H9 (cell line): ENCODE data around the gene RPRD1A. TPM values are rescaled to one million over a fixed set of nuclear protein-coding genes. Genes with fewer than 3 reads are reported as not detected.
"Not testable (repeated sequence)": the region's sequence is repeated elsewhere in the genome, so short reads cannot be mapped to it uniquely, and the experiment has no call there.

Experiments
- DNase-seq: peaks from one replicate; pipeline ENCODE4 v3.0.0-alpha.2; 2017
- H2AFZ ChIP-seq: one replicate; pipeline ENCODE4 v1.6.1; 2013; ENCODE audit warnings: mild to moderate bottlenecking, low read length, control low read depth, moderate library complexity
- H2AK5ac ChIP-seq: 2 replicates; pipeline ENCODE4 v1.6.1; 2013; ENCODE audit warnings: low read length, control low read depth, mixed read lengths; ENCODE audit not compliant: insufficient read length
- H2BK120ac ChIP-seq: one replicate; pipeline ENCODE4 v1.6.1; 2013; ENCODE audit warnings: low read depth, mild to moderate bottlenecking, low read length, control low read depth, inconsistent platforms; ENCODE audit not compliant: poor library complexity, severe bottlenecking
- H2BK12ac ChIP-seq: 2 replicates; pipeline ENCODE4 v1.6.1; 2013; ENCODE audit warnings: low read length, control low read depth, mixed read lengths, low read depth; ENCODE audit not compliant: insufficient read length
- H2BK15ac ChIP-seq: 2 replicates; pipeline ENCODE4 v1.6.1; 2013; ENCODE audit warnings: low read depth, low read length, control low read depth
- H2BK20ac ChIP-seq: one replicate; pipeline ENCODE4 v1.6.1; 2013; ENCODE audit warnings: low read depth, mild to moderate bottlenecking, low read length, control low read depth, inconsistent platforms; ENCODE audit not compliant: poor library complexity, severe bottlenecking
- H2BK5ac ChIP-seq: 2 replicates; pipeline ENCODE4 v1.6.1; 2013; ENCODE audit warnings: low read length, control low read depth, mixed read lengths; ENCODE audit not compliant: insufficient read length
- H3K14ac ChIP-seq: 2 replicates; pipeline ENCODE4 v1.6.1; 2013; ENCODE audit warnings: low read length, control low read depth; ENCODE audit not compliant: insufficient read depth
- H3K18ac ChIP-seq: 2 replicates; pipeline ENCODE4 v1.6.1; 2013; ENCODE audit warnings: low read depth, mild to moderate bottlenecking, mixed read lengths, low read length, control low read depth; ENCODE audit not compliant: insufficient read length
- H3K23ac ChIP-seq: 2 replicates; pipeline ENCODE4 v1.6.1; 2013; ENCODE audit warnings: low read length, control low read depth, mixed read lengths, low read depth; ENCODE audit not compliant: insufficient read length
- H3K23me2 ChIP-seq: 2 replicates; pipeline ENCODE4 v1.6.1; 2013; ENCODE audit warnings: low read depth, mild to moderate bottlenecking, mixed read lengths, low read length, control low read depth; ENCODE audit not compliant: insufficient read length, poor library complexity, severe bottlenecking
- H3K27ac ChIP-seq: 2 replicates; pipeline ENCODE4 v1.5.1; 2013; ENCODE audit warnings: low read length, control low read depth, mixed read lengths, low read depth; ENCODE audit not compliant: insufficient read length
- H3K27me3 ChIP-seq: 2 replicates; pipeline ENCODE4 v1.6.1; 2013; ENCODE audit warnings: low read length, control low read depth, inconsistent platforms; ENCODE audit not compliant: insufficient read depth
- H3K4ac ChIP-seq: 2 replicates; pipeline ENCODE4 v1.6.1; 2013; ENCODE audit warnings: low read depth, mild to moderate bottlenecking, control low read depth, inconsistent platforms, low read length, moderate library complexity
- H3K4me1 ChIP-seq: 2 replicates; pipeline ENCODE4 v1.6.1; 2013; ENCODE audit warnings: low read length, control low read depth, inconsistent platforms; ENCODE audit not compliant: insufficient read depth
- H3K4me2 ChIP-seq: 2 replicates; pipeline ENCODE4 v1.6.1; 2013; ENCODE audit warnings: low read length, control low read depth, mixed read lengths; ENCODE audit not compliant: insufficient read length, insufficient read depth
- H3K56ac ChIP-seq: 2 replicates; pipeline ENCODE4 v1.6.1; 2013; ENCODE audit warnings: low read depth, mild to moderate bottlenecking, mixed read lengths, low read length, control low read depth; ENCODE audit not compliant: insufficient read length
- H3K79me1 ChIP-seq: 2 replicates; pipeline ENCODE4 v1.6.1; 2013; ENCODE audit warnings: low read depth, mild to moderate bottlenecking, moderate library complexity, low read length, control low read depth, inconsistent platforms; ENCODE audit not compliant: insufficient read depth, poor library complexity, severe bottlenecking
- H3K79me2 ChIP-seq: 2 replicates; pipeline ENCODE4 v1.6.1; 2013; ENCODE audit warnings: low read length, control low read depth, inconsistent platforms; ENCODE audit not compliant: insufficient read depth
- H3K9ac ChIP-seq: 2 replicates; pipeline ENCODE4 v1.6.1; 2013; ENCODE audit warnings: low read length, control low read depth, mixed read lengths; ENCODE audit not compliant: insufficient read length; ENCODE audit errors: extremely low read depth
- H3K9me3 ChIP-seq: one replicate; pipeline ENCODE4 v1.6.1; 2013; ENCODE audit warnings: low read depth, low read length, inconsistent platforms; ENCODE audit not compliant: control insufficient read depth
- H3T11ph ChIP-seq: one replicate; pipeline ENCODE4 v1.6.1; 2013; ENCODE audit warnings: mild to moderate bottlenecking, low read length, control low read depth, inconsistent platforms
- H4K20me1 ChIP-seq: one replicate; pipeline ENCODE4 v1.6.1; 2013; ENCODE audit not compliant: control insufficient read depth, insufficient read length, insufficient read depth
- H4K5ac ChIP-seq: 2 replicates; pipeline ENCODE4 v1.6.1; 2013; ENCODE audit warnings: low read depth, mild to moderate bottlenecking, mixed read lengths, low read length, control low read depth; ENCODE audit not compliant: insufficient read length
- H4K8ac ChIP-seq: replicated peaks from 2 replicates; pipeline ENCODE4 v1.6.1; 2013; ENCODE audit warnings: low read length, control low read depth, mixed read lengths, low read depth; ENCODE audit not compliant: insufficient read length
- H4K91ac ChIP-seq: 2 replicates; pipeline ENCODE4 v1.6.1; 2013; ENCODE audit warnings: low read depth, mild to moderate bottlenecking, moderate library complexity, mixed read lengths, low read length, control low read depth; ENCODE audit not compliant: insufficient read length
- H3K27ac Mint-ChIP-seq, 3 experiments: 2 replicates in 2 of 3; 3 replicates in 1 of 3; pipeline ENCODE4 v1.8.0; 2020 to 2021; ENCODE audit warnings: mixed read lengths in 3 of 3, mild to moderate bottlenecking in 1 of 3, moderate library complexity in 1 of 3
- H3K27me3 Mint-ChIP-seq: 2 replicates; pipeline ENCODE4 v1.8.0; 2021; ENCODE audit warnings: low read depth, mild to moderate bottlenecking, moderate library complexity, mixed read lengths
- H3K36me3 Mint-ChIP-seq, 3 experiments: 2 replicates in 2 of 3; 3 replicates in 1 of 3; pipeline ENCODE4 v1.8.0; 2020 to 2021; ENCODE audit warnings: low read depth in 3 of 3, mixed read lengths in 3 of 3; ENCODE audit not compliant: insufficient read depth in 1 of 3
- H3K4me1 Mint-ChIP-seq, 2 experiments: 2 replicates each; pipeline ENCODE4 v1.8.0; 2020; ENCODE audit warnings: mixed read lengths in 2 of 2
- H3K4me3 Mint-ChIP-seq, 2 experiments: 2 replicates in 1 of 2; 3 replicates in 1 of 2; pipeline ENCODE4 v1.8.0; 2020 to 2021; ENCODE audit warnings: mild to moderate bottlenecking in 2 of 2, mixed read lengths in 2 of 2, moderate library complexity in 1 of 2
- H3K9me3 Mint-ChIP-seq, 2 experiments: 2 replicates in 1 of 2; 3 replicates in 1 of 2; pipeline ENCODE4 v1.8.0; 2020; ENCODE audit warnings: mild to moderate bottlenecking in 2 of 2, mixed read lengths in 2 of 2, moderate library complexity in 1 of 2
- CTCF ChIP-seq: fragments of 200-600 bp; sonication (generic); conservative IDR thresholded peaks from 3 replicates; pipeline ENCODE4 v1.8.0; 2021; ENCODE audit warnings: antibody characterized with exemption, mild to moderate bottlenecking
- WGBS: extraction: QIAGEN DNeasy Blood & Tissue Kit; methylation state at CpG from one replicate; pipeline ENCODE4 v1.1.7; 2013; ENCODE audit warnings: missing lambda C conversion rate, low lambda C conversion rate, mixed read lengths; ENCODE audit not compliant: insufficient read length; ENCODE audit errors: extremely low coverage; 5-methylcytosine and 5-hydroxymethylcytosine counted together
- total RNA-seq: library from RNA; stranded (reverse); gene quantifications from 2 replicates; pipeline ENCODE4 v1.2.1, GENCODE V29; 2021

Gene RPRD1A
- total RNA-seq, 1 experiment from 2014 or later, result 107 TPM

DNA sequence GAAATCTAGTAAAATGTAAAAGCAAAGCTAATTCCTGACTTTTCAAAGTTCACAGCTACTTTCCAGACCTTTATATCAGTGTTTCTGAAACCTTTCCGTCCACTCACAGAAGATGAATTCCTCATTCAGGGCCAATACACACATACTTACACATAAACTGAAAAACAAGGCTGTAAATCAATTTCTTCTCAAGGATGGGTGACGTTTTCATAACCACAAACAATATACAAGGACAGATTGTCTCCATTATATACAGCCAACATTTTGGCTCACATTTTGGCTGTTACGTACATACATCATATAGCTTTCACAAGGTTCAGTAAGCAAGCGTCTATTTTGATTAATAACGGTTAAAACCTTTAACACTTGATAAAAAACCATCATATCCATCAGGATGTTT is 1.4 kb downstream of the RPRD1A start:
- peaks cover 52% of the 10 kb centered on the region for H3K79me2 ChIP-seq
- Mint-ChIP-seq H3K4me3 (peak overlapping the region; percentile 95 to 98), H3K4me1 (peaks cover 31 to 36% of the 10 kb centered on the region in 2 experiments), H3K27me3 (peaks cover 8% of the 10 kb centered on the region), H3K27ac (no peak overlapping the region; a peak in 1 of 7 replicates), H3K9me3 (peaks cover 0 to 3% of the 10 kb centered on the region in 2 experiments; a peak in 1 of 5 replicates), H3K36me3 (peaks cover 10 to 17% (median 12%) of the 10 kb centered on the region in 3 experiments)
- no peak overlapping the region for H2BK120ac ChIP-seq
- H3K27me3 ChIP-seq, result no peaks in the 10 kb centered on the region
- H3K9ac ChIP-seq, result peak overlapping the region; percentile 96
- H4K8ac ChIP-seq, result no peak overlapping the region
- H3K4me1 ChIP-seq, result no peaks in the 10 kb centered on the region
- WGBS, result no CpG with 5 or more reads among the region's 5 CpGs
- no peak overlapping the region for H4K91ac ChIP-seq
- no peak for DNase-seq
- no peak overlapping the region for H3K27ac ChIP-seq
- H3K56ac ChIP-seq, result no peak overlapping the region
- no peak overlapping the region for H3K18ac ChIP-seq
- no peak overlapping the region for H3K14ac ChIP-seq
- no peak overlapping the region for H3K4ac ChIP-seq
- no peak overlapping the region for H2BK20ac ChIP-seq
- H4K20me1 ChIP-seq, result no peaks in the 10 kb centered on the region
- no peak overlapping the region for H3T11ph ChIP-seq
- no peak for TF ChIP-seq CTCF
- H3K23ac ChIP-seq, result no peak overlapping the region
- H2BK15ac ChIP-seq, result no peak overlapping the region
- peaks cover 2% of the 10 kb centered on the region for H3K79me1 ChIP-seq
- peak overlapping the region; percentile 95 for H3K4me2 ChIP-seq
- H3K23me2 ChIP-seq, result peaks cover 2% of the 10 kb centered on the region
- no peak overlapping the region for H2AFZ ChIP-seq
- no peak overlapping the region for H2BK12ac ChIP-seq
- no peak overlapping the region for H4K5ac ChIP-seq
- H2AK5ac ChIP-seq, result no peak overlapping the region
- H3K9me3 ChIP-seq, result no peaks in the 10 kb centered on the region
- no peak overlapping the region for H2BK5ac ChIP-seq

DNA sequence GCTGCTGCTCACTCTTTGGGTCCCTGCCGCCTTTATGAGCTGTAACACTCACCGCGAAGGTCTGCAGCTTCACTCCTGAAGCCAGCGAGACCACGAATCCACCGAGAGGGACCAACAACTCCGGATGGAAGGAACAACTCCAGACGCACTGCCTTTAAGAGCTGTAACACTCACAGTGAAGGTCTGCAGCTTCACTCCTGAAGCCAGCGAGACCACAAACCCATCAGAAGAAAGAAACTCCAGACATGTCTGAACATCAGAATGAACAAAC is 2.6 kb downstream of the RPRD1A start:
- not testable (repeated sequence) for H3K27me3 Mint-ChIP-seq, H3K56ac ChIP-seq, H2BK20ac ChIP-seq, H3K14ac ChIP-seq, H3K4me1 ChIP-seq, H3K18ac ChIP-seq, DNase-seq, H3K27me3 ChIP-seq, H2BK12ac ChIP-seq, H3K4me2 ChIP-seq, H3K9me3 ChIP-seq, H3K23ac ChIP-seq, H2AK5ac ChIP-seq, H3K4ac ChIP-seq, H3K79me1 ChIP-seq, H2BK15ac ChIP-seq, H3K27ac ChIP-seq, H4K91ac ChIP-seq, H3K9ac ChIP-seq, H3K23me2 ChIP-seq, H2BK120ac ChIP-seq, H4K8ac ChIP-seq, H2BK5ac ChIP-seq, H3T11ph ChIP-seq, H4K20me1 ChIP-seq, H4K5ac ChIP-seq, H3K9me3 Mint-ChIP-seq, H2AFZ ChIP-seq
- peak overlapping the region in 1 of 2 experiments; percentile 72; a peak in 4 of 5 replicates for H3K4me3 Mint-ChIP-seq
- no CpG with 5 or more reads among the region's 9 CpGs for WGBS
- peaks cover 58% of the 10 kb centered on the region for H3K79me2 ChIP-seq
- peak overlapping the region in 2 of 3 experiments; percentile 77 to 93; a peak in 5 of 7 replicates for H3K27ac Mint-ChIP-seq
- peaks cover 10 to 17% (median 12%) of the 10 kb centered on the region in 3 experiments for H3K36me3 Mint-ChIP-seq
- peaks cover 33 to 39% of the 10 kb centered on the region in 2 experiments for H3K4me1 Mint-ChIP-seq
